Stimulated activated CD4-positive, alpha-beta T cell treated with anti-CD3 and anti-CD28 coated beads, Interleukin-1b, Interleukin-23, amount 100 ng/mL, for 4 hours (primary cell): ENCODE measurements around the gene SEC61B.
"Not testable (repeated sequence)": the region's sequence is repeated elsewhere in the genome, so short reads cannot be mapped to it uniquely, and the experiment has no call there.

Source experiments
- DNase-seq, 2 donors: peaks; one replicate each; pipeline ENCODE4 v3.0.0-alpha.2; 2020; ENCODE audit warnings: low read depth in 2 of 2

Gene SEC61B

GRCh38 chr9:99237356-99237755 lies 15.3 kb downstream of the SEC61B start:
- no peak for DNase-seq

GRCh38 chr9:99237849-99238248 lies 15.8 kb downstream of the SEC61B start:
- DNase-seq: not testable (repeated sequence)

- no peak for DNase-seq
Measured at GRCh38 chr9:99238331-99238730, 16.2 kb downstream of the SEC61B start.

- DNase-seq: no peak
Measured at GRCh38 chr9:99239341-99240060, 17.4 kb downstream of the SEC61B start.

- no peak for DNase-seq
Measured at GRCh38 chr9:99241106-99241505, 19.0 kb downstream of the SEC61B start.

- no peak for DNase-seq
Measured at GRCh38 chr9:99244344-99245260, 22.5 kb downstream of the SEC61B start.

- DNase-seq: no peak
Measured at GRCh38 chr9:99249619-99250018, 27.5 kb downstream of the SEC61B start.

GRCh38 chr9:99251157-99251556 lies 29.1 kb downstream of the SEC61B start:
- DNase-seq: no peak

GRCh38 chr9:99253134-99253533 lies 31.1 kb downstream of the SEC61B start:
- DNase-seq: no peak

GRCh38 chr9:99253772-99254431 lies 31.8 kb downstream of the SEC61B start:
- DNase-seq: peak; percentile 59 to 63

- no peak for DNase-seq
Measured at GRCh38 chr9:99255651-99256050, 33.6 kb downstream of the SEC61B start.

GRCh38 chr9:99257723-99258389 lies 35.8 kb downstream of the SEC61B start:
- DNase-seq: no peak

GRCh38 chr9:99259231-99259918 lies 37.3 kb downstream of the SEC61B start:
- no peak for DNase-seq

GRCh38 chr9:99261923-99262322 lies 39.8 kb downstream of the SEC61B start:
- DNase-seq: no peak

- no peak for DNase-seq
Measured at GRCh38 chr9:99262949-99263418, 40.9 kb downstream of the SEC61B start.

GRCh38 chr9:99264070-99264680 lies 42.1 kb downstream of the SEC61B start:
- DNase-seq: no peak

GRCh38 chr9:99265691-99266090 lies 43.6 kb downstream of the SEC61B start:
- no peak for DNase-seq

- peak; percentile 38 to 56 for DNase-seq
Measured at GRCh38 chr9:99266255-99267023, 44.4 kb downstream of the SEC61B start.

- no peak for DNase-seq
Measured at GRCh38 chr9:99269416-99269815, 47.3 kb downstream of the SEC61B start.

- DNase-seq: no peak
Measured at GRCh38 chr9:99270491-99270890, 48.4 kb downstream of the SEC61B start.
